Ectodermal cell (in vitro differentiated cells): ENCODE measurements around the gene GP2.
"Not testable (repeated sequence)": the region's sequence is repeated elsewhere in the genome, so short reads cannot be mapped to it uniquely, and the experiment has no call there.

Experiments
- H3K27ac ChIP-seq: 2 replicates; pipeline ENCODE4 v1.7.0; 2013; ENCODE audit warnings: mild to moderate bottlenecking, low read depth, low read length; ENCODE audit not compliant: insufficient read depth, poor library complexity, severe bottlenecking
- H3K27me3 ChIP-seq: 2 replicates; pipeline ENCODE4 v1.7.0; 2013; ENCODE audit warnings: mild to moderate bottlenecking, low read length; ENCODE audit not compliant: insufficient read depth, control insufficient read depth, poor library complexity, severe bottlenecking
- H3K36me3 ChIP-seq: one replicate; pipeline ENCODE4 v1.7.0; 2013; ENCODE audit warnings: low read length; ENCODE audit not compliant: control insufficient read depth, insufficient read depth
- H3K4me1 ChIP-seq: one replicate; pipeline ENCODE4 v1.7.0; 2013; ENCODE audit warnings: low read length; ENCODE audit not compliant: control insufficient read depth, insufficient read depth
- H3K4me3 ChIP-seq: 2 replicates; pipeline ENCODE4 v1.7.0; 2013; ENCODE audit warnings: low read depth, low read length, control low read depth; ENCODE audit not compliant: insufficient read depth
- H3K9me3 ChIP-seq: 2 replicates; pipeline ENCODE4 v1.7.0; 2013; ENCODE audit warnings: mild to moderate bottlenecking, low read length, moderate library complexity; ENCODE audit not compliant: control insufficient read depth
- WGBS, 2 experiments: methylation state at CpG; one replicate each; pipeline ENCODE4 v1.1.7; 2013; ENCODE audit warnings: missing lambda C conversion rate in 2 of 2; 5-methylcytosine and 5-hydroxymethylcytosine counted together

Gene GP2

GRCh38 chr16:20317117-20317516 is 10.2 kb downstream of the GP2 start:
- Histone ChIP-seq H3K9me3 (no peaks in the 10 kb centered on the region), H3K4me3 (no peak overlapping the region), H3K36me3 (no peaks in the 10 kb centered on the region), H3K27ac (no peak overlapping the region), H3K27me3 (no peaks in the 10 kb centered on the region), H3K4me1 (no peaks in the 10 kb centered on the region)
- 83 to 89% methylated on average over 7 to 8 of the region's 8 CpGs for WGBS, 2 experiments

- 82 to 86% methylated on average over 5 of the region's 5 CpGs for WGBS, 2 experiments
- Histone ChIP-seq H3K9me3 (no peaks in the 10 kb centered on the region), H3K4me1 (no peaks in the 10 kb centered on the region), H3K27me3 (no peaks in the 10 kb centered on the region), H3K36me3 (no peaks in the 10 kb centered on the region), H3K4me3 (no peak overlapping the region), H3K27ac (no peak overlapping the region)
These were observed 10.6 kb downstream of the GP2 start for GRCh38 chr16:20316715-20317114.

GRCh38 chr16:20315764-20316163 is 11.5 kb downstream of the GP2 start:
- Histone ChIP-seq H3K27ac (no peak overlapping the region), H3K9me3 (no peaks in the 10 kb centered on the region), H3K4me1 (no peaks in the 10 kb centered on the region), H3K27me3 (no peaks in the 10 kb centered on the region), H3K4me3 (no peak overlapping the region), H3K36me3 (no peaks in the 10 kb centered on the region)
- 93 to 98% methylated on average over 6 of the region's 6 CpGs for WGBS, 2 experiments

GRCh38 chr16:20314575-20314974 is 12.7 kb downstream of the GP2 start:
- Histone ChIP-seq H3K4me1 (no peaks in the 10 kb centered on the region), H3K4me3 (no peak overlapping the region), H3K36me3 (no peaks in the 10 kb centered on the region), H3K27me3 (no peaks in the 10 kb centered on the region), H3K27ac (no peak overlapping the region), H3K9me3 (no peaks in the 10 kb centered on the region)
- 92 to 95% methylated on average over 3 of the region's 3 CpGs for WGBS, 2 experiments

- Histone ChIP-seq H3K27me3 (no peaks in the 10 kb centered on the region), H3K9me3 (no peaks in the 10 kb centered on the region), H3K36me3 (no peaks in the 10 kb centered on the region), H3K4me1 (no peaks in the 10 kb centered on the region), H3K4me3 (no peak overlapping the region), H3K27ac (no peak overlapping the region)
- WGBS, 2 experiments = 96% methylated on average over 2 to 3 of the region's 3 CpGs
These were observed 13.6 kb downstream of the GP2 start for GRCh38 chr16:20313741-20314140.

GRCh38 chr16:20312536-20313095 is 14.7 kb downstream of the GP2 start:
- 94 to 95% methylated on average over 7 of the region's 7 CpGs for WGBS, 2 experiments

GRCh38 chr16:20311548-20311947 is 15.8 kb downstream of the GP2 start:
- H3K27ac ChIP-seq = no peak overlapping the region
- no peaks in the 10 kb centered on the region for H3K4me1 ChIP-seq
- no peaks in the 10 kb centered on the region for H3K9me3 ChIP-seq
- H3K36me3 ChIP-seq = no peaks in the 10 kb centered on the region
- no peaks in the 10 kb centered on the region for H3K27me3 ChIP-seq
- WGBS, 2 experiments = 80 to 89% methylated on average over 2 of the region's 2 CpGs
- no peak overlapping the region for H3K4me3 ChIP-seq

More at GRCh38 chr16:20312536-20313095, 14.7 kb downstream of the GP2 start:
- H3K36me3 ChIP-seq, H3K4me3 ChIP-seq, H3K4me1 ChIP-seq, H3K9me3 ChIP-seq, H3K27me3 ChIP-seq, H3K27ac ChIP-seq: not testable (repeated sequence)

GRCh38 chr16:20310421-20311395 is 16.6 kb downstream of the GP2 start:
- no peak overlapping the region for H3K27ac ChIP-seq
- no peaks in the 10 kb centered on the region for H3K9me3 ChIP-seq
- H3K36me3 ChIP-seq = no peaks in the 10 kb centered on the region
- no peak overlapping the region for H3K4me3 ChIP-seq
- H3K4me1 ChIP-seq = no peaks in the 10 kb centered on the region
- 91% methylated on average over 11 of the region's 11 CpGs for WGBS, 2 experiments
- H3K27me3 ChIP-seq = no peaks in the 10 kb centered on the region

GRCh38 chr16:20309786-20310185 is 17.5 kb downstream of the GP2 start:
- Histone ChIP-seq H3K36me3 (no peaks in the 10 kb centered on the region), H3K27me3 (no peaks in the 10 kb centered on the region)
- 94 to 95% methylated on average over 6 of the region's 6 CpGs for WGBS, 2 experiments

GRCh38 chr16:20308801-20309590 is 18.3 kb downstream of the GP2 start:
- H3K36me3 ChIP-seq = no peaks in the 10 kb centered on the region
- no peaks in the 10 kb centered on the region for H3K4me1 ChIP-seq
- H3K27me3 ChIP-seq = no peaks in the 10 kb centered on the region
- no peaks in the 10 kb centered on the region for H3K9me3 ChIP-seq
- no peak overlapping the region for H3K27ac ChIP-seq
- H3K4me3 ChIP-seq = no peak overlapping the region
- 88 to 90% methylated on average over 4 of the region's 4 CpGs for WGBS, 2 experiments

More at GRCh38 chr16:20309786-20310185, 17.5 kb downstream of the GP2 start:
- Histone ChIP-seq H3K9me3 (no peaks in the 10 kb centered on the region), H3K27ac (no peak overlapping the region), H3K4me1 (no peaks in the 10 kb centered on the region), H3K4me3 (no peak overlapping the region)
